Upper lobe of left lung (tissue), 4 donors: ENCODE data around the gene CLCN6.

ENCODE experiments used
- POLR2A ChIP-seq, 4 donors: fragments of 450-650 bp; IDR thresholded peaks; one replicate each; pipeline ENCODE4 v1.5.1; 2016 to 2017; ENCODE audit warnings: antibody characterized with exemption in 4 of 4, mild to moderate bottlenecking in 2 of 4
- POLR2AphosphoS5 ChIP-seq, 2 donors: sonication (generic); formaldehyde crosslinking; IDR thresholded peaks; one replicate each; pipeline ENCODE4 v1.5.1; 2017; ENCODE audit warnings: antibody characterized with exemption in 2 of 2
- TF ChIP-seq, protein P1 (sequence below), 6 experiments: fragments of 450-650 bp in 4 of 6; fragments of 200-600 bp in 2 of 6; sonication (generic) in 2 of 6; IDR thresholded peaks; one replicate each; pipeline ENCODE4 v1.5.1; 2016 to 2019; ENCODE audit warnings: antibody characterized with exemption in 6 of 6

- TF ChIP-seq, protein P1, sequence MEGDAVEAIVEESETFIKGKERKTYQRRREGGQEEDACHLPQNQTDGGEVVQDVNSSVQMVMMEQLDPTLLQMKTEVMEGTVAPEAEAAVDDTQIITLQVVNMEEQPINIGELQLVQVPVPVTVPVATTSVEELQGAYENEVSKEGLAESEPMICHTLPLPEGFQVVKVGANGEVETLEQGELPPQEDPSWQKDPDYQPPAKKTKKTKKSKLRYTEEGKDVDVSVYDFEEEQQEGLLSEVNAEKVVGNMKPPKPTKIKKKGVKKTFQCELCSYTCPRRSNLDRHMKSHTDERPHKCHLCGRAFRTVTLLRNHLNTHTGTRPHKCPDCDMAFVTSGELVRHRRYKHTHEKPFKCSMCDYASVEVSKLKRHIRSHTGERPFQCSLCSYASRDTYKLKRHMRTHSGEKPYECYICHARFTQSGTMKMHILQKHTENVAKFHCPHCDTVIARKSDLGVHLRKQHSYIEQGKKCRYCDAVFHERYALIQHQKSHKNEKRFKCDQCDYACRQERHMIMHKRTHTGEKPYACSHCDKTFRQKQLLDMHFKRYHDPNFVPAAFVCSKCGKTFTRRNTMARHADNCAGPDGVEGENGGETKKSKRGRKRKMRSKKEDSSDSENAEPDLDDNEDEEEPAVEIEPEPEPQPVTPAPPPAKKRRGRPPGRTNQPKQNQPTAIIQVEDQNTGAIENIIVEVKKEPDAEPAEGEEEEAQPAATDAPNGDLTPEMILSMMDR (IDR thresholded peaks at IDR 0.05): no peak
- no peak for TF ChIP-seq POLR2A (IDR thresholded peaks at IDR 0.05)
- TF ChIP-seq POLR2AphosphoS5 (IDR thresholded peaks at IDR 0.05): no peak
Observed at GRCh38 chr1:11799896-11800295, 6.1 kb upstream of the CLCN6 start.
